Body of pancreas (tissue), 4 donors: Measurements from ENCODE around the gene CFB. TPM values are rescaled to one million over a fixed set of nuclear protein-coding genes. Genes with fewer than 3 reads are reported as not detected.
A peak's percentile ranks its signal among the peaks of the same experiment; 100 is the strongest.
"Not testable (repeated sequence)": the region's sequence is repeated elsewhere in the genome, so short reads cannot be mapped to it uniquely, and the experiment has no call there.

Experiments used
- ATAC-seq: fragments of 150-250 bp; one replicate; pipeline ENCODE4 v1.9.1; 2016
- DNase-seq, 4 donors: peaks; one replicate each; pipeline ENCODE4 v3.0.0-alpha.2; 2019
- H3K27ac ChIP-seq, 4 donors: fragments of 200-600 bp; sonication (generic); 1 replicate in 3 of 4; 2 replicates in 1 of 4; pipeline versions ENCODE4 v1.5.1 to v1.6.1; 2016 to 2019; ENCODE audit warnings: mild to moderate bottlenecking in 1 of 4, mixed read lengths in 1 of 4, moderate library complexity in 1 of 4
- H3K27me3 ChIP-seq, 2 donors: fragments of 200-600 bp; sonication (generic); one replicate each; pipeline ENCODE4 v1.6.0; 2016; ENCODE audit warnings: mild to moderate bottlenecking in 1 of 2
- H3K36me3 ChIP-seq, 2 donors: fragments of 200-600 bp; sonication (generic); replicated peaks in 1 of 2; 2 replicates each; pipeline ENCODE4 v1.5.1; 2016; ENCODE audit warnings: low read depth in 2 of 2; ENCODE audit not compliant: insufficient read depth in 1 of 2
- H3K4me1 ChIP-seq: fragments of 200-600 bp; sonication (generic); one replicate; pipeline ENCODE4 v1.6.0; 2016
- H3K4me3 ChIP-seq, 2 donors: fragments of 200-600 bp; sonication (generic); 1 replicate in 1 of 2; 2 replicates in 1 of 2; pipeline ENCODE4 v1.5.1; 2016 to 2019
- H3K9me3 ChIP-seq, 3 donors: fragments of 200-600 bp; sonication (generic); 1 replicate in 2 of 3; 2 replicates in 1 of 3; pipeline ENCODE4 v1.5.1; 2016
- CTCF ChIP-seq, 7 experiments: fragments of 450-650 bp in 4 of 7; fragments of 200-600 bp in 3 of 7; sonication (generic) in 3 of 7; IDR thresholded peaks; one replicate each; pipeline ENCODE4 v1.5.1; 2016 to 2019; ENCODE audit warnings: antibody characterized with exemption in 7 of 7
- POLR2A ChIP-seq, 3 donors: fragments of 450-650 bp; IDR thresholded peaks; one replicate each; pipeline ENCODE4 v1.6.1; 2016; ENCODE audit warnings: antibody characterized with exemption in 3 of 3, mild to moderate bottlenecking in 2 of 3
- WGBS, 2 donors: methylation state at CpG; one replicate each; pipeline ENCODE4 v1.1.5; 2017; 5-methylcytosine and 5-hydroxymethylcytosine counted together
- intact Hi-C: fragments of 100-400 bp; cut with DNase I; formaldehyde crosslinking; loops from one replicate; pipeline ENCODE4 v1.15.1; 2023
- total RNA-seq, 2 donors: library from RNA; depleted of rRNA; stranded (reverse); fragments of >200 nt; gene quantifications; one replicate each; pipeline ENCODE4 v1.1.0, GENCODE V29; 2016

The CFB gene
- total RNA-seq, 2 donors from 2014 or later, result 21.0 to 33.9 TPM

GRCh38 chr6:31977816-31978431 is 32.0 kb downstream of the CFB start:
- no peak for ATAC-seq
- 95 to 96% methylated on average over 12 of the region's 12 CpGs for WGBS, 2 donors
- Histone ChIP-seq H3K27ac (no peak overlapping the region), H3K9me3 (no peaks in the 10 kb centered on the region), H3K4me1 (peaks cover 5% of the 10 kb centered on the region), H3K4me3 (no peak overlapping the region), H3K27me3 (no peaks in the 10 kb centered on the region), H3K36me3 (peaks cover 0 to 2% of the 10 kb centered on the region in 2 donors)
- intact Hi-C loops, result no loop called here
- TF ChIP-seq CTCF (IDR thresholded peaks at IDR 0.05) (no peak), POLR2A (IDR thresholded peaks at IDR 0.05) (no peak)
- no peak for DNase-seq

GRCh38 chr6:31978831-31979230 is 32.9 kb downstream of the CFB start:
- Histone ChIP-seq H3K9me3 (no peaks in the 10 kb centered on the region), H3K27ac (no peak overlapping the region), H3K4me1 (no peaks in the 10 kb centered on the region), H3K27me3 (no peaks in the 10 kb centered on the region), H3K36me3 (peaks cover 0 to 2% of the 10 kb centered on the region in 2 donors), H3K4me3 (no peak overlapping the region)
- intact Hi-C loops, result no loop called here
- no peak for ATAC-seq
- no peak for DNase-seq
- 78 to 87% methylated on average over 5 of the region's 5 CpGs for WGBS, 2 donors
- TF ChIP-seq CTCF (IDR thresholded peaks at IDR 0.05) (no peak), POLR2A (IDR thresholded peaks at IDR 0.05) (no peak)

GRCh38 chr6:31979238-31979898 is 33.5 kb downstream of the CFB start:
- ATAC-seq (no peak), DNase-seq (no peak)
- TF ChIP-seq CTCF (IDR thresholded peaks at IDR 0.05), result no peak
- no peak for TF ChIP-seq POLR2A (IDR thresholded peaks at IDR 0.05)
- 92 to 100% methylated on average over 3 of the region's 3 CpGs for WGBS, 2 donors
- Histone ChIP-seq H3K36me3 (peaks cover 0 to 2% of the 10 kb centered on the region in 2 donors), H3K4me1 (no peaks in the 10 kb centered on the region), H3K27ac (no peak overlapping the region), H3K9me3 (no peaks in the 10 kb centered on the region), H3K27me3 (no peaks in the 10 kb centered on the region), H3K4me3 (no peak overlapping the region)
- intact Hi-C loops, result no loop called here

- H3K36me3 ChIP-seq, DNase-seq, H3K9me3 ChIP-seq, H3K27me3 ChIP-seq, intact Hi-C loops, H3K4me1 ChIP-seq, H3K27ac ChIP-seq, H3K4me3 ChIP-seq, ATAC-seq: not testable (repeated sequence)
- WGBS, 2 donors, result 90 to 94% methylated on average over 4 to 13 of the region's 13 CpGs
Measured at GRCh38 chr6:31980195-31980876, 34.4 kb downstream of the CFB start.

GRCh38 chr6:31980998-31981397 is 35.1 kb downstream of the CFB start:
- DNase-seq, H3K4me1 ChIP-seq, ATAC-seq, H3K4me3 ChIP-seq, H3K27me3 ChIP-seq, H3K9me3 ChIP-seq, H3K36me3 ChIP-seq, H3K27ac ChIP-seq, intact Hi-C loops: not testable (repeated sequence)
- no CpG with 5 or more reads among the region's 5 CpGs for WGBS, 2 donors

- H3K27me3 ChIP-seq, intact Hi-C loops, H3K4me3 ChIP-seq, DNase-seq, H3K36me3 ChIP-seq, H3K9me3 ChIP-seq, H3K27ac ChIP-seq, H3K4me1 ChIP-seq: not testable (repeated sequence)
- peak; percentile 91 for ATAC-seq
- no CpG with 5 or more reads among the region's 7 CpGs for WGBS, 2 donors
Measured at GRCh38 chr6:31981744-31982143, 35.8 kb downstream of the CFB start, which contains the start of gene C4A. TSS of gene C4A (plus strand) at chr6:31982057. CDS start at chr6:31982108, 51 bp downstream.

GRCh38 chr6:31989363-31989762 is 43.5 kb downstream of the CFB start:
- DNase-seq, H3K36me3 ChIP-seq, H3K27ac ChIP-seq, H3K4me3 ChIP-seq, intact Hi-C loops, H3K4me1 ChIP-seq, H3K9me3 ChIP-seq, H3K27me3 ChIP-seq, ATAC-seq: not testable (repeated sequence)
- WGBS, 2 donors, result no CpG with 5 or more reads among the region's 10 CpGs

- intact Hi-C loops, H3K4me1 ChIP-seq, DNase-seq, H3K4me3 ChIP-seq, H3K9me3 ChIP-seq, H3K36me3 ChIP-seq, H3K27me3 ChIP-seq, H3K27ac ChIP-seq, ATAC-seq: not testable (repeated sequence)
- WGBS, 2 donors, result 95% methylated on average over 9 of the region's 14 CpGs; no CpG with 5 or more reads in 1 of the 2 donors
Measured at GRCh38 chr6:31994421-31994820, 48.5 kb downstream of the CFB start.

GRCh38 chr6:31996385-31996784 is 50.5 kb downstream of the CFB start:
- intact Hi-C loops, H3K9me3 ChIP-seq, H3K4me1 ChIP-seq, H3K4me3 ChIP-seq, H3K27me3 ChIP-seq, ATAC-seq, DNase-seq, H3K27ac ChIP-seq, H3K36me3 ChIP-seq: not testable (repeated sequence)
- 89 to 100% methylated on average over 1 to 4 of the region's 6 CpGs for WGBS, 2 donors
